ENCODE measurements around the gene SYT1.

- no peak for TF ChIP-seq EZH2 (IDR thresholded peaks at IDR 0.05)
- TF ChIP-seq POLR2AphosphoS5 (IDR thresholded peaks at IDR 0.05; ENCODE audit: borderline replicate concordance, low read depth, low read length): no peak
Observed at GRCh38 chr12:79337662-79338290, 473.2 kb downstream of the SYT1 start.
